Fibroblast of the aortic adventitia (primary cell): ENCODE data around the gene COL16A1. TPM values are rescaled to one million over a fixed set of nuclear protein-coding genes. Genes with fewer than 3 reads are reported as not detected.

Experiments used
- DNase-seq: peaks from one replicate; pipeline ENCODE4 v3.0.0-alpha.2; 2010; ENCODE audit warnings: low read depth
- H3K4me3 ChIP-seq: 2 replicates; pipeline ENCODE4 v1.5.1; 2011; ENCODE audit warnings: low read depth, mild to moderate bottlenecking, control low read depth, low read length, moderate library complexity
- total RNA-seq: library from RNA; depleted of rRNA; stranded (reverse); fragments of >200 nt; gene quantifications from 2 replicates; pipeline ENCODE4 v1.2.3, GENCODE V29; 2012; ENCODE audit warnings: low replicate concordance
- TF ChIP-seq, protein P1 (sequence below): IDR thresholded peaks from 2 replicates; pipeline ENCODE4 v1.5.1; 2011; ENCODE audit warnings: mild to moderate bottlenecking, low read length, control low read depth, inconsistent platforms; ENCODE audit not compliant: insufficient read depth

COL16A1 gene
- total RNA-seq: 101 and 133 TPM in 2 replicates

DNA sequence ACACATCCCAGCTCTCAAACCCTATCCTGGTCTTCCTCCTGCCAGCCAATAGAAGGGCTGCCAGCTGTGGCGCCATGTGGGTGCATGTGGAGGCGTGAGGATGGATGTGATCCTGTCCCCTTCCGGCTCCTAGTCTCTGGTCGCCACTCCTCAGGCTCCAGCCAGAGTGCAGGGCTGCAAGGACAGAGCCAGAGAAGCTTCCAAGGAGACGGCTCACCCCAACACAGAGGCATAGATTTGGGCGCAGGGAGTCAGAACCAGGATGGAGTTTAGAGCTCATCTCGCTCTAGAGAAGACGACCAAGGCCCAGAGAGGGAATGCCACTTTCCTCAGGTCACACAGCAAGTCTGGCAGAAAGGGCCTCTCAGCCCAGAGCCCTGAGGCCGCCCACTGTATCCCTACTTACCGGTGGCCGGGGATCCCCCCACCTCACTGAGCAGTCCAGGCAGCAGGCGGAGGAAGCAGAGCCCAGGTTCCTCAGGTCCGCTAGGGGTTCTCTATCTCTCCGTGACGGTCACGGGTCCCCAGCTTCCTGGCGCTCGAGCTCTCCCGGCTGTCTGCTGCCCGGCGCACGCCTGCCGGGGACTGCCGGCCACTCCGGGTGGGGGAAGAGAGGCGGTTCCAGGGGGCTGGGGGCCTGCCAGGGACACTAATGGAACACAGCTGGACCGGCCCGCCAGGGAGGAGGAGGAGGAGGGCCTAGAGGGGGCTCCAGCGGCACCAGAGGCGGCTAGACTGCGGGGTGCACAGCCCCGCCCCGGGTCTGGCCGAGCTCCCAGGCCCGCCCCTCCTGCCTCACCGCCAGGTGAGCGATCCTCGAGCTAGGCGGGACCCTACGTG lies at the start of gene COL16A1:
TSS of gene COL16A1 (minus strand) at position 587 of the 840 bp plus-strand sequence. CDS start 1,824 bp downstream, outside the sequence.
- DNase-seq: peak; percentile 82

DNA sequence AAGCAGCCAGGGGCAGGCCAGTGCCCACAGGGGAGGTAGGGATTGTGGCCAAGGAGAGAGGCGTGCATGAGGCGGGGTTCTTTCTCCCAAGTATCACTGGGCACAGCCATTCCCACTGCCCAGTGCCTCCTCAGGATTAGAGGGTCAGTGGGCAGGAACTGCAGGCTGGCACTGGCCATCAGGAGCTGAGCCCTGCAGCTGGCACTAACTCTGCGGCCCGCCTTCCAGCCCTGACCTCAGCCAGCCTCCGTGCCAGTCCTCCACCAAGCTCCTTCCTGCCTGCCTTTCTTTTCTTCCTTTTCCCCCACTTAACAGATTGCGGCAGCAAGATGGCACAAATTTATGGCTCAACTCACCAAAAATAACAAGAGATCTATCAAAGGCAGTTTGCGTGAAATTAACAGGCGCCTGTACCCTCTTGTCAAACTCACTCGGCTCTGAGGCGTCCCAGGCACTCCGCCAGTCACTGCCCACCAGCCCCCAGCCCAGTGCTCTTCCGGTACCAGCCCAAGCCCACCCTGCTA lies 49.2 kb upstream of the COL16A1 start:
- DNase-seq: no peak
- TF ChIP-seq, protein P1, sequence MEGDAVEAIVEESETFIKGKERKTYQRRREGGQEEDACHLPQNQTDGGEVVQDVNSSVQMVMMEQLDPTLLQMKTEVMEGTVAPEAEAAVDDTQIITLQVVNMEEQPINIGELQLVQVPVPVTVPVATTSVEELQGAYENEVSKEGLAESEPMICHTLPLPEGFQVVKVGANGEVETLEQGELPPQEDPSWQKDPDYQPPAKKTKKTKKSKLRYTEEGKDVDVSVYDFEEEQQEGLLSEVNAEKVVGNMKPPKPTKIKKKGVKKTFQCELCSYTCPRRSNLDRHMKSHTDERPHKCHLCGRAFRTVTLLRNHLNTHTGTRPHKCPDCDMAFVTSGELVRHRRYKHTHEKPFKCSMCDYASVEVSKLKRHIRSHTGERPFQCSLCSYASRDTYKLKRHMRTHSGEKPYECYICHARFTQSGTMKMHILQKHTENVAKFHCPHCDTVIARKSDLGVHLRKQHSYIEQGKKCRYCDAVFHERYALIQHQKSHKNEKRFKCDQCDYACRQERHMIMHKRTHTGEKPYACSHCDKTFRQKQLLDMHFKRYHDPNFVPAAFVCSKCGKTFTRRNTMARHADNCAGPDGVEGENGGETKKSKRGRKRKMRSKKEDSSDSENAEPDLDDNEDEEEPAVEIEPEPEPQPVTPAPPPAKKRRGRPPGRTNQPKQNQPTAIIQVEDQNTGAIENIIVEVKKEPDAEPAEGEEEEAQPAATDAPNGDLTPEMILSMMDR: no peak
- H3K4me3 ChIP-seq: no peak overlapping the region

More for the DNA sequence above, at the start of gene COL16A1:
- TF ChIP-seq, protein P1: no peak
- peak within 1 kb of the TSS; percentile 94 for H3K4me3 ChIP-seq

- TF ChIP-seq, protein P1: no peak
- DNase-seq: no peak
- H3K4me3 ChIP-seq: no peak overlapping the region
Observed at GRCh38 chr1:31752258-31752657, 48.4 kb upstream of the COL16A1 start.

GRCh38 chr1:31751822-31752241 lies 48.0 kb upstream of the COL16A1 start:
- DNase-seq: no peak
- H3K4me3 ChIP-seq: no peak overlapping the region
- TF ChIP-seq, protein P1: no peak

DNA sequence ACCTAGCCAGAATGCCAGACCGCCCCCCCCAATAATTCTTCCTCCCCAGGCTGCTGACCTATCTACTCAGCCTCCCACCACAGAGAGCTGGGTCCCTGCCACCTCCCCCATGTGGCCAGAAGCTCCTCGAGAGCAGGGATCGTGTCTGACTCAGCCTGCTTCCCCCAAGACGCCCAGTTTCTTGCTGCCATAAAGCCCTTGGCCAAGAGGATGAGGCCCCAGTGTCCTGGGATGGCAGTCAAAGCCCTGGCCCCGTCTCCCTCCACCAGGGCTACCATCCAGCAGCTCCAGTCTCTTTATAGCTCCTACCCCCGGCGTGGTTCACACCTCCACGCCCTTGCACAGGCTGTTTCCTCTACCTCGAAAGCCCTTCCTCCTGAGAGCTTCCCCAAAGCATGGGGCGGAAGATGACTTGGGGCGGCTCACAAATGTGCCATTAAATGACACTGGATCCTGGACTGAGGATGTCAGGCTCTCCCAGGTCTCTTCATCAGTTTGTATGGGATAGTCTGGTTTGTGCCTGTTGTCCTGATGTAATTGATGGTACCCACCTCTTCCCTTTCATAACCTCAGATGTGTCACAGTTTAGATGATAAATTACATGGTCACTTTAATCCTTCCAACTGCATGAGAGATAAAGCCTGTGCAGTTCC lies 47.2 kb upstream of the COL16A1 start:
- DNase-seq: peak; percentile 62
- TF ChIP-seq, protein P1: no peak
- no peak overlapping the region for H3K4me3 ChIP-seq

- TF ChIP-seq, protein P1: no peak
- DNase-seq: no peak
- no peak overlapping the region for H3K4me3 ChIP-seq
Observed at GRCh38 chr1:31749785-31750735, 46.2 kb upstream of the COL16A1 start.
